ENCODE measurements around the gene ACR.

DNA sequence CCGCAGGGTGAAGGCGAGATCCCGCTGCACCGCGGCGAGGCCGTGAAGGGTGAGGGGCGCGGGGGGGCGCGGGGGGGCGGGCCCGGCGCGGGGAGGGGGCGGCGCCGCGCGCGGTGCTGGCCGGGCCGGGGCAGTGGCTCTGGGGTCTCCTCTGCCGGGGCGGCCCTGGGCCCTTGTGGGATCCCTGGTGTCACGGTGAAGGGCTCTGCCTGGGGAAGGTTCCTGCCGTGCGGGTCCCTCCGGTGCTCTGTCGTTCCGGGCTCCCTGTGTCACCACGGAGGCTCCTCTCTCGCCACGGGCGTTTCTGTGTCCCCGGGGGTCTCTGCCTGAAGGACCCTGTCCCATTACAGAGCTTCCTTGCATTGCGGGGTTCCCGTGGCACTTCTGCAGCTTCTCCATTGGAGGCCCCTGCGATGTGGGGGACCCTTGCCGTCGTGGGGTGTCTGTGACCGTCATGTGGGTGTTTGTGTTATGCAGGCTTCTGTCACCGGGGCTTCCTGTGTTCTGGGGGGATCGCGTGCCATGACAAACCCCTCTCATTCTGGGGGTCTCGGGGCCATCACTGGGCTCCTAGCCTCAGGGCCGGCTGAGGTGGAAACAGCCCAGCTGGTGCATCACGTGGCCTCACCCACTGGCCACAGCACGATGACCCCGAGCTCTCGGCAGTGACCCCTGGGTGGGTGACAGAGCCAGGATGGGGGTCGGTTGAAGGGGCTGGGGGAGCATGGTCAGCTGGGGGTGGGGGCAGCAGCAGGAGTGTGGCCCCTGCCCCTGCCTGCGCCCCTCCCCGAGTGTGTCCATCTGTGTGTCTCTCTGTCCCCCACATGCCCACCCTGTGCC lies 40.1 kb upstream of the ACR start:
- TF ChIP-seq, protein P1, sequence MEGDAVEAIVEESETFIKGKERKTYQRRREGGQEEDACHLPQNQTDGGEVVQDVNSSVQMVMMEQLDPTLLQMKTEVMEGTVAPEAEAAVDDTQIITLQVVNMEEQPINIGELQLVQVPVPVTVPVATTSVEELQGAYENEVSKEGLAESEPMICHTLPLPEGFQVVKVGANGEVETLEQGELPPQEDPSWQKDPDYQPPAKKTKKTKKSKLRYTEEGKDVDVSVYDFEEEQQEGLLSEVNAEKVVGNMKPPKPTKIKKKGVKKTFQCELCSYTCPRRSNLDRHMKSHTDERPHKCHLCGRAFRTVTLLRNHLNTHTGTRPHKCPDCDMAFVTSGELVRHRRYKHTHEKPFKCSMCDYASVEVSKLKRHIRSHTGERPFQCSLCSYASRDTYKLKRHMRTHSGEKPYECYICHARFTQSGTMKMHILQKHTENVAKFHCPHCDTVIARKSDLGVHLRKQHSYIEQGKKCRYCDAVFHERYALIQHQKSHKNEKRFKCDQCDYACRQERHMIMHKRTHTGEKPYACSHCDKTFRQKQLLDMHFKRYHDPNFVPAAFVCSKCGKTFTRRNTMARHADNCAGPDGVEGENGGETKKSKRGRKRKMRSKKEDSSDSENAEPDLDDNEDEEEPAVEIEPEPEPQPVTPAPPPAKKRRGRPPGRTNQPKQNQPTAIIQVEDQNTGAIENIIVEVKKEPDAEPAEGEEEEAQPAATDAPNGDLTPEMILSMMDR (conservative IDR thresholded peaks at IDR 0.05), result no peak
- no peak for TF ChIP-seq EZH2 (IDR thresholded peaks at IDR 0.05; ENCODE audit: low read depth)

Measured in PC-9 (cell line).